Activated CD4-positive, alpha-beta T cell treated with anti-CD3 and anti-CD28 coated beads, Interleukin-2, amount 50 U/mL, for 1 hour (primary cell): Measurements from ENCODE around the gene DUSP14.
"Not testable (repeated sequence)": the region's sequence is repeated elsewhere in the genome, so short reads cannot be mapped to it uniquely, and the experiment has no call there.

Source experiments
- DNase-seq: peaks from one replicate; pipeline ENCODE4 v3.0.0-alpha.2; 2020

The DUSP14 gene

GRCh38 chr17:37485938-37486570 lies 3.6 kb upstream of the DUSP14 start:
- no peak for DNase-seq

- DNase-seq: no peak
Observed at GRCh38 chr17:37488009-37488604, 1.6 kb upstream of the DUSP14 start.

- DNase-seq: peak; percentile 49
Observed at GRCh38 chr17:37488607-37489196, 989 bp upstream of the DUSP14 start.

GRCh38 chr17:37490022-37490587 lies 414 bp downstream of the DUSP14 start:
- peak; percentile 69 for DNase-seq

- DNase-seq: no peak
Observed at GRCh38 chr17:37490638-37491614, 1.2 kb downstream of the DUSP14 start.

GRCh38 chr17:37492167-37492566 lies 2.5 kb downstream of the DUSP14 start:
- no peak for DNase-seq

- DNase-seq: no peak
Observed at GRCh38 chr17:37493249-37494027, 3.7 kb downstream of the DUSP14 start.

GRCh38 chr17:37494401-37494831 lies 4.7 kb downstream of the DUSP14 start:
- DNase-seq: no peak

- DNase-seq: no peak
Observed at GRCh38 chr17:37494971-37495370, 5.3 kb downstream of the DUSP14 start.

GRCh38 chr17:37500378-37500777 lies 10.7 kb downstream of the DUSP14 start:
- no peak for DNase-seq

GRCh38 chr17:37502009-37502936 lies 12.6 kb downstream of the DUSP14 start:
- no peak for DNase-seq

- DNase-seq: no peak
Observed at GRCh38 chr17:37503148-37503547, 13.5 kb downstream of the DUSP14 start.

- no peak for DNase-seq
Observed at GRCh38 chr17:37505333-37505732, 15.6 kb downstream of the DUSP14 start.

- no peak for DNase-seq
Observed at GRCh38 chr17:37506678-37507077, 17.0 kb downstream of the DUSP14 start.

GRCh38 chr17:37507111-37507510 lies 17.4 kb downstream of the DUSP14 start:
- DNase-seq: no peak

GRCh38 chr17:37510056-37510455 lies 20.4 kb downstream of the DUSP14 start:
- no peak for DNase-seq

- DNase-seq: not testable (repeated sequence)
Observed at GRCh38 chr17:37511642-37512041, 22.0 kb downstream of the DUSP14 start.

- no peak for DNase-seq
Observed at GRCh38 chr17:37512442-37513068, 22.9 kb downstream of the DUSP14 start.

- DNase-seq: no peak
Observed at GRCh38 chr17:37513711-37514110, 24.0 kb downstream of the DUSP14 start.

GRCh38 chr17:37516127-37516571 lies 26.5 kb downstream of the DUSP14 start:
- DNase-seq: no peak
